HCT116 (cell line): Measurements from ENCODE around the gene PPP2R5D. TPM values are rescaled to one million over a fixed set of nuclear protein-coding genes. Genes with fewer than 3 reads are reported as not detected.

Experiments
- ATAC-seq: fragments of 200-7000 bp; cut with Tn5 transposase; 2 replicates; pipeline ENCODE4 v1.9.1; 2020; ENCODE audit warnings: mild to moderate bottlenecking, moderate library complexity
- BruUV-seq: library from RNA; stranded (reverse); fragments of 400-500 nt; replicated peaks from 2 replicates; lab custom pipeline; 2021; lab: Mats Ljungman, UMichigan
- CTCF ChIA-PET: fragments of 300-600 bp; sonication (Branson Sonifier 250); formaldehyde crosslinking; loops from one replicate; lab custom pipeline; 2021; ENCODE audit warnings: antibody characterized with exemption; lab: Charles Lee
- POLR2A ChIA-PET: fragments of 300-600, 350-600 bp; sonication (Branson Sonifier 250); formaldehyde crosslinking; loops from one replicate; lab custom pipeline; 2021; ENCODE audit warnings: antibody characterized with exemption; lab: Charles Lee
- RAD21 ChIA-PET, 2 experiments: fragments of 300-600 bp; sonication (Branson Sonifier 250); formaldehyde crosslinking; loops; one replicate each; lab custom pipeline; 2023; ENCODE audit warnings: low total read pairs in 2 of 2; ENCODE audit not compliant: uncharacterized antibody in 2 of 2, unreplicated experiment in 2 of 2, low non-redundant PET in 1 of 2; lab: Charles Lee
- DNase-seq: peaks from one replicate; pipeline ENCODE4 v3.0.0-alpha.2; 2010; ENCODE audit warnings: low read depth, low spot score
- H2AFZ ChIP-seq: fragments of 200-600 bp; shearing (Covaris generic), sonication (generic); 2 replicates; pipeline ENCODE4 v1.6.1; 2017; ENCODE audit warnings: low read depth, mixed run types, mixed read lengths, antibody characterized with exemption, low read length; ENCODE audit not compliant: poor library complexity, severe bottlenecking
- H3K27ac ChIP-seq: 2 replicates; pipeline ENCODE4 v1.5.1; 2012; ENCODE audit warnings: low read depth, low read length
- H3K27me3 ChIP-seq: fragments of 200-600 bp; sonication (generic); 2 replicates; pipeline ENCODE4 v1.6.1; 2016; ENCODE audit warnings: mixed run types, low read length, mixed read lengths; ENCODE audit not compliant: insufficient read depth
- H3K36me3 ChIP-seq, 2 experiments: fragments of 200-500 bp in 1 of 2; fragments of 200-600 bp in 1 of 2; sonication (Bioruptor generic) in 1 of 2; sonication (generic) in 1 of 2; 2 replicates each; pipeline versions ENCODE4 v1.5.1 to v1.6.1; 2014 to 2016; ENCODE audit warnings: low read length in 2 of 2, inconsistent platforms in 1 of 2, mixed read lengths in 1 of 2, mixed run types in 1 of 2; ENCODE audit not compliant: insufficient read depth in 2 of 2, control insufficient read depth in 1 of 2
- H3K4me1 ChIP-seq, 2 experiments: fragments of 200-600 bp in 1 of 2; sonication (generic) in 1 of 2; 2 replicates each; pipeline versions ENCODE4 v1.5.1 to v1.6.1; 2012 to 2017; ENCODE audit warnings: low read length in 2 of 2, inconsistent platforms in 1 of 2, mild to moderate bottlenecking in 1 of 2, mixed read lengths in 1 of 2, mixed run types in 1 of 2, moderate library complexity in 1 of 2; ENCODE audit not compliant: insufficient read depth in 2 of 2, control insufficient read depth in 1 of 2
- H3K4me2 ChIP-seq: fragments of 200-600 bp; sonication (generic); 2 replicates; pipeline ENCODE4 v1.6.1; 2017; ENCODE audit warnings: mixed run types, low read length, mixed read lengths
- H3K4me3 ChIP-seq, 2 experiments: fragments of 200-600 bp in 1 of 2; sonication (generic) in 1 of 2; replicated peaks in 1 of 2; 2 replicates each; pipeline ENCODE4 v1.5.1; 2011 to 2016; ENCODE audit warnings: low read length in 2 of 2, control low read depth in 1 of 2, low read depth in 1 of 2, mild to moderate bottlenecking in 1 of 2, mixed read lengths in 1 of 2, mixed run types in 1 of 2
- H3K79me2 ChIP-seq: fragments of 200-600 bp; sonication (generic); 2 replicates; pipeline ENCODE4 v1.6.1; 2017; ENCODE audit warnings: mild to moderate bottlenecking, mixed run types, low read length, moderate library complexity, mixed read lengths; ENCODE audit not compliant: insufficient read depth
- H3K9ac ChIP-seq: fragments of 200-600 bp; sonication (generic); 2 replicates; pipeline ENCODE4 v1.6.1; 2016; ENCODE audit warnings: low read length, mixed read lengths
- H3K9me2 ChIP-seq: fragments of 200-600 bp; sonication (generic), shearing (Covaris generic); 2 replicates; pipeline ENCODE4 v1.6.1; 2017; ENCODE audit warnings: mixed run types, mild to moderate bottlenecking, moderate library complexity; ENCODE audit not compliant: insufficient read depth
- H3K9me3 ChIP-seq, 2 experiments: fragments of 200-500 bp in 1 of 2; fragments of 200-600 bp in 1 of 2; sonication (Bioruptor generic) in 1 of 2; sonication (generic) in 1 of 2; 2 replicates each; pipeline ENCODE4 v1.6.1; 2014 to 2017; ENCODE audit warnings: low read length in 2 of 2, mixed read lengths in 2 of 2, inconsistent platforms in 1 of 2, low read depth in 1 of 2, mild to moderate bottlenecking in 1 of 2, mixed run types in 1 of 2, moderate library complexity in 1 of 2; ENCODE audit not compliant: control insufficient read depth in 1 of 2, insufficient read depth in 1 of 2
- H4K20me1 ChIP-seq: fragments of 200-600 bp; sonication (generic), shearing (Covaris generic); 2 replicates; pipeline ENCODE4 v1.6.1; 2017; ENCODE audit warnings: mixed run types, mild to moderate bottlenecking, moderate library complexity; ENCODE audit not compliant: insufficient read depth
- CEBPB ChIP-seq: IDR thresholded peaks from 2 replicates; pipeline ENCODE4 v1.6.1; 2012; ENCODE audit warnings: low read depth
- CTCF ChIP-seq, 3 experiments: fragments of 200-600 bp in 1 of 3; sonication (generic) in 1 of 3; IDR thresholded peaks in 2 of 3; conservative IDR thresholded peaks in 1 of 3; 2 replicates each; pipeline ENCODE4 v1.5.1; 2012 to 2017; ENCODE audit warnings: low read depth in 2 of 3, low read length in 2 of 3, antibody characterized with exemption in 1 of 3, borderline replicate concordance in 1 of 3, control low read depth in 1 of 3, mild to moderate bottlenecking in 1 of 3, mixed read lengths in 1 of 3, mixed run types in 1 of 3, moderate library complexity in 1 of 3; ENCODE audit not compliant: insufficient read depth in 1 of 3
- POLR2A ChIP-seq: IDR thresholded peaks from 2 replicates; pipeline ENCODE4 v1.7.0; 2011; ENCODE audit warnings: borderline replicate concordance; ENCODE audit not compliant: insufficient read depth, insufficient read length; ENCODE audit errors: extremely low read depth
- POLR2AphosphoS5 ChIP-seq: IDR thresholded peaks from 2 replicates; pipeline ENCODE4 v1.6.1; 2011; ENCODE audit warnings: mild to moderate bottlenecking, low read depth, low read length, moderate library complexity
- SRF ChIP-seq: IDR thresholded peaks from 2 replicates; pipeline ENCODE4 v1.6.1; 2012; ENCODE audit warnings: low read depth
- TCF7L2 ChIP-seq: IDR thresholded peaks from 2 replicates; pipeline ENCODE4 v1.7.0; 2011; ENCODE audit warnings: borderline replicate concordance, inconsistent platforms; ENCODE audit not compliant: insufficient read depth, insufficient read length; ENCODE audit errors: extremely low read depth
- ZFX ChIP-seq: fragments of 450-650 bp; IDR thresholded peaks from 2 replicates; pipeline ENCODE4 v1.6.1; 2017
- intact Hi-C: fragments of 100-400 bp; cut with micrococcal nuclease; formaldehyde crosslinking; loops from 2 replicates; pipeline ENCODE4 v1.10.0; 2022
- total RNA-seq: library from RNA; stranded (reverse); gene quantifications from one replicate; pipeline ENCODE4 v1.2.1, GENCODE V29; 2021; ENCODE audit not compliant: unreplicated experiment

Gene PPP2R5D
- total RNA-seq, 1 experiment from 2014 or later = 49.6 TPM

- Histone ChIP-seq H2AFZ (no peak within 1 kb of the TSS), H3K4me2 (peak within 1 kb of the TSS; percentile 99), H3K27ac (peak within 1 kb of the TSS; percentile 98), H4K20me1 (no peaks in the 10 kb centered on the region), H3K4me1 (peaks cover 12 to 31% of the 10 kb centered on the region in 2 experiments; a peak in 3 of 4 replicates), H3K36me3 (peaks cover 7 to 25% of the 10 kb centered on the region in 2 experiments; a peak in 3 of 4 replicates), H3K9ac (peak within 1 kb of the TSS; percentile 98), H3K4me3 (peak within 1 kb of the TSS; percentile 97), H3K9me2 (no peaks in the 10 kb centered on the region), H3K27me3 (no peaks in the 10 kb centered on the region), H3K79me2 (peaks cover 39% of the 10 kb centered on the region), H3K9me3 (no peaks in the 10 kb centered on the region)
- intact Hi-C loops = no loop called here
- peak; percentile 96 for ATAC-seq
- DNase-seq = peak; percentile 86
- no TSS peak for BruUV-seq
- ChIA-PET POLR2A (interaction anchor here (0.6 to 1.7 kb wide), 7 partner anchors 13 to 121 kb away, joined by 3 to 10 read pairs (median 5); partner anchors contain the start of genes KLHDC3, MEA1, PPP2R5D and PTK7), RAD21 (interaction anchor here (0.8 to 1.0 kb wide), 2 partner anchors 23 to 90 kb away, joined by 3 read pairs; no protein-coding TSS in a partner anchor)
- TF ChIP-seq CEBPB = no peak
- TF ChIP-seq ZFX = peak; percentile 88
- TF ChIP-seq TCF7L2 = peak; percentile 40
- TF ChIP-seq CTCF (IDR thresholded peaks at IDR 0.05 in 2 of 3, conservative IDR thresholded peaks at IDR 0.05 in 1 of 3; ENCODE audit: borderline replicate concordance in 1 of 3, insufficient read depth in 1 of 3, low read depth in 2 of 3, low read length in 2 of 3) = no peak
- TF ChIP-seq POLR2A = peak; percentile 84
- no peak for TF ChIP-seq SRF
- TF ChIP-seq POLR2AphosphoS5 = peak; percentile 98
- TF ChIP-seq, all 23 proteins: peak for 4
- CTCF ChIA-PET = interaction anchor here (1.5 kb wide), 1 partner anchor 90 kb away, joined by 5 read pairs; no protein-coding TSS in a partner anchor
Measured at GRCh38 chr6:43053545-43054205, 69.3 kb downstream of the PPP2R5D start, which contains the start of gene CUL7. CUL7 (minus strand) TSS chr6:43053851; CDS start chr6:43052788, 1,063 bp downstream.
